Thymus (tissue), 11 donors: Measurements from ENCODE around the gene DHRS12. TPM values are rescaled to one million over a fixed set of nuclear protein-coding genes. Genes with fewer than 3 reads are reported as not detected.
A peak's percentile ranks its signal among the peaks of the same experiment; 100 is the strongest.

Experiments
- DNase-seq, 9 donors: peaks; one replicate each; pipeline ENCODE4 v3.0.0-alpha.2; 2013; ENCODE audit warnings: low spot score in 9 of 9, low read depth in 6 of 9, missing footprints in 1 of 9
- H3K27ac ChIP-seq, 2 donors: one replicate each; pipeline ENCODE4 v1.5.1; 2013; ENCODE audit warnings: control low read depth in 1 of 2, low read depth in 1 of 2, low read length in 1 of 2, mild to moderate bottlenecking in 1 of 2, moderate library complexity in 1 of 2
- H3K27me3 ChIP-seq, 2 donors: one replicate each; pipeline ENCODE4 v1.5.1; 2013; ENCODE audit warnings: low read length in 1 of 2; ENCODE audit not compliant: control insufficient read depth in 2 of 2, insufficient read depth in 1 of 2
- H3K36me3 ChIP-seq, 2 donors: one replicate each; pipeline ENCODE4 v1.5.1; 2013; ENCODE audit warnings: low read length in 1 of 2, mild to moderate bottlenecking in 1 of 2, moderate library complexity in 1 of 2; ENCODE audit not compliant: control insufficient read depth in 2 of 2, insufficient read depth in 2 of 2
- H3K4me1 ChIP-seq, 2 donors: one replicate each; pipeline ENCODE4 v1.5.1; 2013; ENCODE audit warnings: low read length in 2 of 2; ENCODE audit not compliant: control insufficient read depth in 2 of 2, insufficient read depth in 2 of 2
- H3K4me3 ChIP-seq, 2 donors: one replicate each; pipeline ENCODE4 v1.5.1; 2013; ENCODE audit warnings: low read length in 2 of 2, control low read depth in 1 of 2, mild to moderate bottlenecking in 1 of 2
- H3K9me3 ChIP-seq, 2 donors: one replicate each; pipeline ENCODE4 v1.5.1; 2013; ENCODE audit warnings: low read length in 1 of 2, mild to moderate bottlenecking in 1 of 2; ENCODE audit not compliant: control insufficient read depth in 2 of 2, insufficient read depth in 1 of 2
- WGBS: extraction: QIAGEN DNeasy Blood & Tissue Kit; methylation state at CpG from one replicate; pipeline ENCODE4 v1.1.7; 2013; 5-methylcytosine and 5-hydroxymethylcytosine counted together
- polyA plus RNA-seq: library from polyadenylated mRNA; stranded (reverse); fragments of 200-250 nt; gene quantifications from one replicate; pipeline ENCODE4 v1.2.3, GENCODE V29; 2013
- total RNA-seq: library from RNA; stranded (reverse); fragments of 120-200 nt; gene quantifications from one replicate; pipeline ENCODE4 v1.2.4, GENCODE V29; 2013
- donor health status: healthy.

Gene DHRS12
- total and polyA plus RNA-seq, 2 donors = 7.5 to 14.8 TPM

DNA sequence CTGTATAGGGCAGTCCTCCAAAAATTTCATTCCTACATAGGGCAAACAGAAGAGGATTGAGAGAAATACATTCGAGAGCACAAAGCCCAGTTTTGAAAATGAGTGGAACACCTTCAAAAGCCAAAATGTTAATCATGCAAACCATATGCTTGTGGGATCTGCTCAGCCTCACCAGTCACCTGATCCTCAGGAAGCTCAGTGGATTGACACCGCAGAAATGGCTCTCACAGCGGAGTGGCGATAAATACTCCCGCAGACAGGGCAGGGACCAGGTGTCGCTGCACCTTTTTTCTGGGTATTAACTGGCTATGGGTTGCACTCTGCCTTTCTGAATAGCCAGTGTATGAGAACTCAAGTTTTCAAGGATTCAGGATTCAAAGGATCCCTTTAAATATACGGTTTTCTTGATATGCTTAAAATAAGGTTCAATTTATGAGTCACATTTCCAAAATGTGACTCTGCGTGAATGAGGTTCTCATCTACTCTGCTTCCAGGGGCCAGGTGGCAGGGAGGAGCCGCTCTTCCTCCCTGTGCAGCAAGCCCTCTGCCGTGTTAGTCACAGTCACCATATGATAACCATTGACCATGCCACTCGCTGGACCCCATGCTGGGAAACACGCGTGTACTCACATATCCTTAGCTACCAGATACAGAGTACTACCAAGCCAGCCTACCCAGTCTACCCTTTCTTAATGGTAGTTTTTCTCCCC is 18.3 kb upstream of the DHRS12 start:
- Histone ChIP-seq H3K36me3 (no peaks in the 10 kb centered on the region), H3K27me3 (no peaks in the 10 kb centered on the region), H3K4me1 (peaks cover 38 to 73% of the 10 kb centered on the region in 2 donors), H3K9me3 (no peaks in the 10 kb centered on the region), H3K4me3 (peak overlapping the region; percentile 8 to 25), H3K27ac (peak overlapping the region; percentile 67 to 80)
- WGBS = 34% methylated on average over 13 of the region's 13 CpGs
- no peak for DNase-seq

DNA sequence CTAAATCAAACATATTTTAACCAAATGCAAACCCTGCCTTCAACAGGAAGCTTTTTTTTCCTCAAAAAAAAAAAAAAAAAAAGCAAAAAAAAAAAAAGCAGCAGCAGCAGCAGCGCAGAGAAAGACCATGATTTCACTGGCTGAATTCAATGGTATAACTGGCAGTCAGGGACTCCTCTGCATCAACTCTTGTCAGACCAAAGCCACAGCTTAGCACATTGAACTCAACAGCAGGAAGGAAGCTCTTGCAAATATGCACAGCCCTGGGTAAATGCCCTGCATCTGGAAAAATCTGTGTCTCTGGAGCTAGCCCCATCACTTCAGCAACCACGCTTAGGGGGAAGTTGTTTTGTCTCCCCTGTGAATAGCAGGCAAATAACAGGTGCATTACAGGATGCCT is 17.6 kb upstream of the DHRS12 start:
- Histone ChIP-seq H3K4me3 (peak overlapping the region; percentile 8 to 25), H3K36me3 (no peaks in the 10 kb centered on the region), H3K27ac (peak overlapping the region; percentile 67 to 80), H3K27me3 (no peaks in the 10 kb centered on the region), H3K4me1 (peaks cover 31 to 66% of the 10 kb centered on the region in 2 donors), H3K9me3 (no peaks in the 10 kb centered on the region)
- 6% methylated on average over 2 of the region's 2 CpGs for WGBS
- DNase-seq = peak in 6 of 9 donors; percentile 27 to 79 (median 51)

DNA sequence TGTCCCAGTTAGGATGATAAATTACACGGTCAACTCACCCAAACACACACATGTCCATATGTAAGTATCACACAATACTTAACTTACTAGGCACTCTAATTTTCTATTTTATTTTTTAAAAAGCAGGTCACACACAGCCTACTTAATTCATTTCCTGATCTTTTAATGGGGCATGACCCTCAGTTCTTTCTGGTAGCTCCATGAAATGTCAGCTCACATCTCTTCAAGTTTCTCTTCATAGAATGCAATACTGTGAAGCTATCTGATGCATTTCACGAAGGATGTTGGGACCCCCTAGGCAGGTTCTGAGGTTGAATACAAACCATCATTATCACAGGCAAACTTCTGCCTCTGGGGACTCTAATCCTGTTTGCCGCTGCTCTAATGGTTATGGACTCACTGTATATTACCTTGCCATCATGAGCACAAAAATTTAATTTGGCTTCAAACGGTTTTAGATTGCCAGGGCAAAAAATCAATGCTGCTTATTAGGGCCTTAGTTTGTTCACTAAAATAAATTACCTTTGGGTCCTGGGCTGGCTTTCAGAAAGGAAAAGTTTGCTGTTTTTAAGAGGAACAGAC is 16.1 kb upstream of the DHRS12 start:
- H3K27me3 ChIP-seq = no peaks in the 10 kb centered on the region
- DNase-seq = no peak
- WGBS = 95% methylated on average over 4 of the region's 4 CpGs
- H3K36me3 ChIP-seq = no peaks in the 10 kb centered on the region
- no peak overlapping the region for H3K27ac ChIP-seq
- H3K4me3 ChIP-seq = no peak overlapping the region
- peaks cover 21 to 60% of the 10 kb centered on the region in 2 donors for H3K4me1 ChIP-seq
- H3K9me3 ChIP-seq = no peaks in the 10 kb centered on the region

DNA sequence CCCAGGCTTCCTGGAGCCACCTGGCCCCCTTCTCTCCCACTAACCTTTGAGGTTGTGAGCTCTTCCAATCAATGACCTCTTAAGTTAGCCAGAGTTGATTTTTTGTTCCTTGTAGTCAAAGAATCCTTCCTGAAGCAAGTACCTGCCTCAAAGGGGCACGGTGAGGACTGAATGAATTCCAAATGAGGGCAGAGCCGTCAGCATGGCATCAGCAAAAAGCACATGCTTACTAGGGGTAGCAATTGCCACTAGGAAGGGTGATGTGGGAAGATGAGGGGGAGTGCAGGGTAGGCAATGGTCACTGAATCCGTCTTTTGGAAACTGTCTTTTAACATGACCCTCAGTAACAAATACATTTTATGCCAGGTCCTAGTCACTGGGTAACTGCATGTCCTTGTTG is 15.6 kb upstream of the DHRS12 start:
- Histone ChIP-seq H3K9me3 (no peaks in the 10 kb centered on the region), H3K4me3 (no peak overlapping the region), H3K27ac (no peak overlapping the region), H3K36me3 (no peaks in the 10 kb centered on the region), H3K4me1 (peaks cover 18 to 60% of the 10 kb centered on the region in 2 donors), H3K27me3 (no peaks in the 10 kb centered on the region)
- 95% methylated on average over 3 of the region's 3 CpGs for WGBS
- DNase-seq = no peak

DNA sequence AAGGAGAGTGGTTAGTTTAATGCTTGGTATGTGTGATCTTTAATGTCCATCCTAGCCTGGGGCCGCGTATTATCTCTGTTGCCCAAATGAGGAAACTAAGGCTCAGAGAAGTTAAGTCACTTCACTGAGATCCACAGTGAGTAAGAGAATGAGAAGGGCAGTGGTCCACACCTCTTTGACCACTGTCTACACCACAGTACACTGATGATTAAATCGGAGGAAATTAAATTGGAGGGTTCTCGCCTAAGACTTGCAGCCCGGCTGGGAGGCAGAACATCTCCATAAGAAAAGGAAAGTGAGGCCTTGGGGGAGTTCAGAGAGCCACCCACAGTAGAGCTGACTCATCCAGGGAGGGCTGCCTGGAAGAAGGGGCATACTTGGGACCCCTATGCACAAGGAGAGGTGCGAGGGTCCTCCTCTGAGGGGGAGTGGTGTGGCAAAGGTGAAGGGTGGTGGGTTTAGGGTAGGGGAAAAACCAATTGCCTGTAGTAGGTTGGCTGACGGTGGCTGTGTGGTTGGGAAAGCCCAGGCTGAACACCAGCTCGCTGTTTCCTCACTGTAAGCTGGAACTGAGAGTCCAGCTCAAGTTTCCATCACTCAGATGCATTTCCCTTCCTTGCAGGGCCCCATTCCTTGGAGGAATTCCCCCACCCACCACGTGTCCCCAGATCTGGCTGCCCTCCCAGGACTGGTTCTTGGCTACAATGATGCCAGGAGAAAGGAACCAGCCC is 15.0 kb upstream of the DHRS12 start:
- 93% methylated on average over 9 of the region's 9 CpGs for WGBS
- H3K27me3 ChIP-seq = no peaks in the 10 kb centered on the region

DNA sequence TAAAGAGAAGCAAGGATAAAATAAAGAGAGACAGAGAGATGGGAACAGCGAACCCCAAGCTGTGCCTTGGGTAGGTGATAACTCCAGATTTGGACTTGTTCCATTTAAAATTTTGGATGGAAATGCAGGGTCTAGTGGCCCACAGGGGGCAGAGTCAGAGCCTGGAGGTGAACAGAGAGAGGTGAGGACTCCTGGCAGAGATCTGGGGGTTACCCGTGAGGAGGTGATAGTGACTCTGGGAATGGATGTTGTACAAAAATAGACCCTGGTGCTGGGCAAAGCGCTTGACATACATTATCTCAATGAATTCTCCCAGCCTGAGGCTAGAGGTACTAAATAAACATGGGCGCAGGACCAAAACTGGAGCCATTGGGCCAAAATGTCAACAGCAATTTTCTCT is 14.3 kb upstream of the DHRS12 start:
- no peak overlapping the region for H3K27ac ChIP-seq
- H3K4me1 ChIP-seq = peaks cover 18 to 56% of the 10 kb centered on the region in 2 donors
- no peak for DNase-seq
- no peaks in the 10 kb centered on the region for H3K36me3 ChIP-seq
- no peaks in the 10 kb centered on the region for H3K9me3 ChIP-seq
- WGBS = 98% methylated on average over 4 of the region's 4 CpGs
- no peak overlapping the region for H3K4me3 ChIP-seq
- H3K27me3 ChIP-seq = no peaks in the 10 kb centered on the region

More for the DNA sequence above, 15.0 kb upstream of the DHRS12 start:
- no peak overlapping the region for H3K4me3 ChIP-seq
- no peaks in the 10 kb centered on the region for H3K9me3 ChIP-seq
- peaks cover 18 to 58% of the 10 kb centered on the region in 2 donors for H3K4me1 ChIP-seq
- no peak for DNase-seq
- H3K36me3 ChIP-seq = no peaks in the 10 kb centered on the region
- peak overlapping the region in 1 of 2 donors; percentile 63 for H3K27ac ChIP-seq

DNA sequence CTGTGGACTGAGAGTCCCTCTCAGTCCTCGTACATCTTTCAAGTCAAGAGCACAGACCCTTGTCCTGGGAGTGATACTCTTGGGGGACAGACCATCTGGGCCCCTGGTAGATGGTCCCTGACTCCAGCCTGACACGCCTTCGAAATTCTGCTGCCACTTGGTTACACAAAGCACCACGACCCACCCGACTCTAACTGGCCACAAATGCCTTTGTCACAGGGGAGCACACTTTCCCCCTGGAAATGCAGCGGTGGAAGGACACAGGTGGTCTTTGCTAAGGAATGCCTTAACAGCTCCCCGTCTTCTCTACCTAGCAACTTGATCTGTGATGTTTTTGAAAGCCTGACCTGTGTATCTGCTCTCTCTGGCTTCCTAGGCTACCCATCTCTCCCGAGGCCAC is 13.8 kb upstream of the DHRS12 start:
- H3K27me3 ChIP-seq = no peaks in the 10 kb centered on the region
- peaks cover 18 to 51% of the 10 kb centered on the region in 2 donors for H3K4me1 ChIP-seq
- no peak overlapping the region for H3K4me3 ChIP-seq
- WGBS = 96% methylated on average over 8 of the region's 8 CpGs
- H3K36me3 ChIP-seq = no peaks in the 10 kb centered on the region
- H3K27ac ChIP-seq = no peak overlapping the region
- no peaks in the 10 kb centered on the region for H3K9me3 ChIP-seq
- DNase-seq = no peak

DNA sequence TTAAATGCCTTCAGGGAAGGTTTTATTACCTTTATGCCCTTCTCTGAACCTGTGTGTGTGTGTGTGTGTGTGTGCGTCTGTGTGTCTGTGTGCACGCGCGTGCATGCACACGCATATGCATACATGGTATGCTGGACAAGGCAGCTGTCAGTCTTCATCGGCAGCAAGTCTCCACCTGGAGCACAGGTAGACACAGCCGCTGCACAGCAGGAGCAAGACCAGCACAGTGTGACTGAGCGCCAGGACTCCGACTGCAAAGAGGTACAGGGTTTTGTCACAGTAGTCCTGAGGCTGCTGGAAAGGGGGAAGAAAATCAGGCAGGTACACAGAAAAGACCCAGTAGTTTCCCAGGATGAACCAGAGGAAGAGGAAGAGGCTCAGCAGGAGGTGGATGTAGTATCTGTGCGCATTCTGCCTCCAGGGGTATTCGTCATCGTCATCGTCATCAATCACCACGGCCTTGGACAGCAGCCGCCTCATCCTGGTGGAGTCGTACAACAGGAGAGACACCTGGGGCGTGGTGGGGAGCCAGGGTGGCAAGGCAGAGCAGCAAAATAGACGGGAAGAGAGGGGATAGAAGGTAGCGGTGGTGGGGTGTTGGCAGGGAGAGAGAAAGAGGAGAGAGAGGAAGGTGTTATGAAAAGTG is 12.8 kb upstream of the DHRS12 start:
- no peak for DNase-seq
- no peak overlapping the region for H3K4me3 ChIP-seq
- no peaks in the 10 kb centered on the region for H3K36me3 ChIP-seq
- H3K9me3 ChIP-seq = no peaks in the 10 kb centered on the region
- H3K4me1 ChIP-seq = peaks cover 10 to 41% of the 10 kb centered on the region in 2 donors
- H3K27me3 ChIP-seq = no peaks in the 10 kb centered on the region
- H3K27ac ChIP-seq = no peak overlapping the region
- 93% methylated on average over 19 of the region's 19 CpGs for WGBS

DNA sequence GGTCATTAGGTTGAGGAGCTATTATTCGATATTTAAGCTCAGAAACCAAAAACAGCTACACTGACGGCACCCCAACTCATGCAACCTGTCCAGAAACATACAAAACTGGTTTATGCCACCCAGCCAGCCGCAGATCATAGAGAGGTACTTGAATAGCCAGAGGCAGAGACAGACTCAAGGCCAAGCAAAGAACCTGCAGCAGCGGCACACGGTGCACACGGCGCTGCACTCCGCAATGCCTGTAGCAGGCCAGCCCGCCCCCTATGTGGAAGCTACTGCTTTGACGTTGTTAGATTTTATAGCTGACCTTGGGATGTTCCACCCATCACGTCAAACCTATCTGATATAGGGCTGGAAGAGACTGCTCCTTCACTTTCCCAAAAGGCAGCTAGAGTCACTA is 11.9 kb upstream of the DHRS12 start:
- H3K4me1 ChIP-seq = peaks cover 5 to 34% of the 10 kb centered on the region in 2 donors
- H3K27ac ChIP-seq = no peak overlapping the region
- no peaks in the 10 kb centered on the region for H3K27me3 ChIP-seq
- H3K9me3 ChIP-seq = no peaks in the 10 kb centered on the region
- 98% methylated on average over 11 of the region's 11 CpGs for WGBS
- H3K4me3 ChIP-seq = no peak overlapping the region
- no peak for DNase-seq
- H3K36me3 ChIP-seq = no peaks in the 10 kb centered on the region
